SK-N-SH (cell line): ENCODE results near the gene ZNF296. TPM values are rescaled to one million over a fixed set of nuclear protein-coding genes. Genes with fewer than 3 reads are reported as not detected.
"Not testable (repeated sequence)": the region's sequence is repeated elsewhere in the genome, so short reads cannot be mapped to it uniquely, and the experiment has no call there.

Experiments
- CTCF ChIA-PET: fragments of 300-600, 350-600 bp; formaldehyde crosslinking; extraction: SDS; loops from one replicate; lab custom pipeline; 2021; lab: Yijun Ruan, JAX
- POLR2A ChIA-PET: fragments of 350-600 bp; sonication (Branson Sonifier 250); formaldehyde crosslinking; extraction: SDS; loops from one replicate; lab custom pipeline; 2020; ENCODE audit warnings: antibody characterized with exemption, inconsistent platforms; lab: Yijun Ruan, JAX
- DNase-seq: peaks from one replicate; pipeline ENCODE4 v3.0.0; 2012
- H2AFZ ChIP-seq: fragments of 200-600 bp; sonication (generic); 2 replicates; pipeline ENCODE4 v1.8.1; 2016; ENCODE audit warnings: antibody characterized with exemption, mild to moderate bottlenecking, low read depth
- H3F3A ChIP-seq: fragments of 200-600 bp; sonication (generic); replicated peaks from 2 replicates; pipeline ENCODE3; 2016; ENCODE audit warnings: antibody characterized with exemption, mild to moderate bottlenecking; ENCODE audit not compliant: insufficient read depth
- H3K27ac ChIP-seq, 2 experiments: fragments of 200-500 bp in 1 of 2; fragments of 200-600 bp in 1 of 2; sonication (Bioruptor generic) in 1 of 2; sonication (generic), shearing (Covaris generic) in 1 of 2; 2 replicates each; pipeline versions ENCODE4 v1.5.1 to v1.6.1; 2014 to 2016; ENCODE audit warnings: low read depth in 2 of 2, inconsistent platforms in 1 of 2, low read length in 1 of 2, mild to moderate bottlenecking in 1 of 2, mixed read lengths in 1 of 2
- H3K27me3 ChIP-seq: fragments of 200-600 bp; sonication (generic), shearing (Covaris generic); 2 replicates; pipeline ENCODE4 v1.6.1; 2016; ENCODE audit warnings: mixed run types; ENCODE audit not compliant: insufficient read depth
- H3K36me3 ChIP-seq, 2 experiments: fragments of 200-500 bp in 1 of 2; fragments of 200-600 bp in 1 of 2; sonication (Bioruptor generic) in 1 of 2; sonication (generic) in 1 of 2; replicated peaks in 1 of 2; 2 replicates each; pipeline versions ENCODE3 to v1.5.1; 2014 to 2016; ENCODE audit warnings: low read length in 1 of 2, mild to moderate bottlenecking in 1 of 2; ENCODE audit not compliant: insufficient read depth in 2 of 2, control insufficient read depth in 1 of 2
- H3K4me1 ChIP-seq, 2 experiments: fragments of 200-500 bp in 1 of 2; fragments of 200-600 bp in 1 of 2; sonication (Bioruptor generic) in 1 of 2; sonication (generic), shearing (Covaris generic) in 1 of 2; 2 replicates each; pipeline versions ENCODE4 v1.5.1 to v1.6.1; 2014 to 2016; ENCODE audit warnings: low read depth in 1 of 2, low read length in 1 of 2, mixed run types in 1 of 2; ENCODE audit not compliant: insufficient read depth in 2 of 2, control insufficient read depth in 1 of 2
- H3K4me2 ChIP-seq: fragments of 200-600 bp; sonication (generic), shearing (Covaris generic); 2 replicates; pipeline ENCODE4 v1.6.1; 2017; ENCODE audit warnings: mixed run types
- H3K4me3 ChIP-seq, 2 experiments: fragments of 200-500 bp in 1 of 2; fragments of 200-600 bp in 1 of 2; sonication (Bioruptor generic) in 1 of 2; sonication (generic), shearing (Covaris generic) in 1 of 2; 2 replicates each; pipeline versions ENCODE4 v1.5.1 to v1.8.1; 2014 to 2016; ENCODE audit warnings: low read depth in 2 of 2, inconsistent platforms in 1 of 2, low read length in 1 of 2, mild to moderate bottlenecking in 1 of 2, mixed read lengths in 1 of 2, moderate library complexity in 1 of 2
- H3K79me2 ChIP-seq: fragments of 200-600 bp; sonication (generic); 2 replicates; pipeline ENCODE4 v1.8.1; 2017; ENCODE audit warnings: mild to moderate bottlenecking; ENCODE audit not compliant: insufficient read depth
- H3K9ac ChIP-seq: fragments of 200-600 bp; sonication (generic); 2 replicates; pipeline ENCODE4 v1.6.1; 2017; ENCODE audit warnings: mixed run types
- H3K9me2 ChIP-seq: fragments of 200-600 bp; sonication (generic); 2 replicates; pipeline ENCODE4 v1.6.1; 2017; ENCODE audit warnings: mixed run types
- H3K9me3 ChIP-seq: fragments of 200-600 bp; sonication (generic); 2 replicates; pipeline ENCODE4 v1.6.1; 2017; ENCODE audit warnings: mixed run types, mild to moderate bottlenecking, moderate library complexity
- H4K20me1 ChIP-seq: fragments of 200-600 bp; sonication (generic); 2 replicates; pipeline ENCODE4 v1.6.1; 2017; ENCODE audit warnings: mild to moderate bottlenecking, mixed run types; ENCODE audit not compliant: insufficient read depth
- CTCF ChIP-seq: fragments of 200-600 bp; sonication (generic); IDR thresholded peaks from 2 replicates; pipeline ENCODE4 v1.6.1; 2017; ENCODE audit warnings: antibody characterized with exemption, mild to moderate bottlenecking, moderate library complexity
- ELF1 ChIP-seq: IDR thresholded peaks from 2 replicates; pipeline ENCODE4 v1.4.0; 2012
- EP300 ChIP-seq, 2 experiments: IDR thresholded peaks; 2 replicates each; pipeline versions ENCODE4 v1.4.0 to v1.6.1; 2012; ENCODE audit warnings: borderline replicate concordance in 1 of 2, low read depth in 1 of 2, low read length in 1 of 2
- FOXJ3 ChIP-seq: sonication (generic); formaldehyde crosslinking; IDR thresholded peaks from 2 replicates; pipeline ENCODE4 v1.5.1; 2020; ENCODE audit warnings: mild to moderate bottlenecking, missing genetic modification reagents
- FOXM1 ChIP-seq: IDR thresholded peaks from 2 replicates; pipeline ENCODE4 v1.4.0; 2012; ENCODE audit warnings: low read depth, mild to moderate bottlenecking
- GATA2 ChIP-seq: sonication (generic); formaldehyde crosslinking; IDR thresholded peaks from 2 replicates; pipeline ENCODE4 v1.5.0; 2020; ENCODE audit warnings: mild to moderate bottlenecking, missing genetic modification reagents
- IRF3 ChIP-seq: fragments of 150-350 bp; IDR thresholded peaks from 2 replicates; pipeline ENCODE4 v1.6.1; 2016; ENCODE audit warnings: mild to moderate bottlenecking, low read depth, low read length
- JUND ChIP-seq: IDR thresholded peaks from 2 replicates; pipeline ENCODE4 v1.4.0; 2012
- MXI1 ChIP-seq: IDR thresholded peaks from 2 replicates; pipeline ENCODE4 v1.6.1; 2012; ENCODE audit warnings: mild to moderate bottlenecking, low read depth, low read length, improper control_type of control experiment
- NFIC ChIP-seq: IDR thresholded peaks from 2 replicates; pipeline ENCODE4 v1.4.0; 2012; ENCODE audit warnings: borderline replicate concordance
- POLR2AphosphoS5 ChIP-seq: IDR thresholded peaks from 2 replicates; pipeline ENCODE4 v1.6.1; 2012; ENCODE audit warnings: low read depth, low read length
- RAD21 ChIP-seq: IDR thresholded peaks from 2 replicates; pipeline ENCODE4 v1.6.1; 2012; ENCODE audit warnings: mild to moderate bottlenecking, low read length
- RFX5 ChIP-seq: IDR thresholded peaks from 2 replicates; pipeline ENCODE4 v1.6.1; 2012; ENCODE audit warnings: mild to moderate bottlenecking, improper control_type of control experiment, low read length
- SIN3A ChIP-seq: IDR thresholded peaks from 2 replicates; pipeline ENCODE4 v1.6.1; 2012; ENCODE audit warnings: low read depth, mild to moderate bottlenecking, low read length, moderate library complexity, borderline replicate concordance
- TEAD4 ChIP-seq: IDR thresholded peaks from 2 replicates; pipeline ENCODE4 v1.4.0; 2012; ENCODE audit warnings: mild to moderate bottlenecking, borderline replicate concordance; ENCODE audit not compliant: insufficient read depth
- USF1 ChIP-seq: IDR thresholded peaks from 2 replicates; pipeline ENCODE4 v1.4.0; 2012; ENCODE audit warnings: low read depth, borderline replicate concordance
- USF2 ChIP-seq: fragments of 150-350 bp; IDR thresholded peaks from 2 replicates; pipeline ENCODE4 v1.6.1; 2017; ENCODE audit warnings: antibody characterized with exemption, low read length, low read depth, borderline replicate concordance
- YY1 ChIP-seq: IDR thresholded peaks from 2 replicates; pipeline ENCODE4 v1.4.0; 2012; ENCODE audit warnings: low read depth, mild to moderate bottlenecking
- WGBS: methylation state at CpG from one replicate; pipeline ENCODE4 v1.1.6; 2017; ENCODE audit warnings: low lambda C conversion rate; 5-methylcytosine and 5-hydroxymethylcytosine counted together
- polyA plus RNA-seq, 3 experiments: library from polyadenylated mRNA; depleted of rRNA; stranded (reverse); fragments of >200 nt; gene quantifications; 2 replicates each; pipeline ENCODE4 v1.2.3, GENCODE V29; 2012

ZNF296 gene
- polyA plus RNA-seq, 1 of the 3 experiments (the other 2 are of a cell fraction), result 0.21 TPM

GRCh38 chr19:45110851-45111266 lies 34.6 kb upstream of the ZNF296 start:
- Histone ChIP-seq H3K9me2 (no peaks in the 10 kb centered on the region), H3K27ac (no peak overlapping the region), H4K20me1 (peaks cover 90% of the 10 kb centered on the region), H3K4me3 (no peak overlapping the region), H3K27me3 (no peaks in the 10 kb centered on the region), H3K36me3 (no peaks in the 10 kb centered on the region), H3K9ac (no peak overlapping the region), H3K79me2 (peaks cover 97% of the 10 kb centered on the region), H3F3A (no peaks in the 10 kb centered on the region), H2AFZ (no peak overlapping the region), H3K9me3 (no peaks in the 10 kb centered on the region), H3K4me2 (no peak overlapping the region), H3K4me1 (peaks cover 0 to under 1% of the 10 kb centered on the region in 2 experiments; a peak in 1 of 4 replicates)
- WGBS, result 80% methylated on average over 1 of the region's 5 CpGs
- TF ChIP-seq RAD21, result no peak
- TF ChIP-seq SIN3A, result no peak
- no peak for TF ChIP-seq JUND
- no peak for TF ChIP-seq IRF3
- no peak for TF ChIP-seq NFIC
- no peak for TF ChIP-seq TEAD4
- ChIA-PET POLR2A (no interaction called here), CTCF (no interaction called here)
- DNase-seq, result no peak

- no peaks in the 10 kb centered on the region for H3F3A ChIP-seq
- ChIA-PET CTCF (no interaction called here), POLR2A (no interaction called here)
- no peak overlapping the region for H3K27ac ChIP-seq
- DNase-seq, result no peak
- 91% methylated on average over 12 of the region's 12 CpGs for WGBS
- peaks cover 88% of the 10 kb centered on the region for H4K20me1 ChIP-seq
- H3K4me1 ChIP-seq, result peaks cover 0 to 5% of the 10 kb centered on the region in 2 experiments; a peak in 1 of 4 replicates
- no peaks in the 10 kb centered on the region for H3K27me3 ChIP-seq
- H2AFZ ChIP-seq, result no peak overlapping the region
- H3K79me2 ChIP-seq, result peaks cover 95% of the 10 kb centered on the region
- H3K9me3 ChIP-seq, result no peaks in the 10 kb centered on the region
- TF ChIP-seq ELF1 (no peak), EP300 (IDR thresholded peaks at IDR 0.05; ENCODE audit: borderline replicate concordance in 1 of 2, low read depth in 1 of 2, low read length in 1 of 2) (no peak), USF2 (no peak), FOXJ3 (CRISPR knock-in tag) (no peak), MXI1 (no peak), RFX5 (no peak), FOXM1 (no peak), USF1 (no peak), CTCF (no peak), GATA2 (CRISPR knock-in tag) (no peak), YY1 (no peak), JUND (no peak), POLR2AphosphoS5 (no peak)
- H3K9me2 ChIP-seq, result no peaks in the 10 kb centered on the region
- no peaks in the 10 kb centered on the region for H3K36me3 ChIP-seq
- no peak overlapping the region for H3K4me3 ChIP-seq
- H3K4me2 ChIP-seq, result no peak overlapping the region
- H3K9ac ChIP-seq, result no peak overlapping the region
These were observed 31.4 kb upstream of the ZNF296 start for GRCh38 chr19:45107621-45108150.

- H2AFZ ChIP-seq, H3K4me1 ChIP-seq, H3K9me2 ChIP-seq, H3K4me3 ChIP-seq, H3K27ac ChIP-seq, H3F3A ChIP-seq, H3K36me3 ChIP-seq, H3K27me3 ChIP-seq, DNase-seq, H3K9ac ChIP-seq, H3K4me2 ChIP-seq, POLR2A ChIA-PET, H3K9me3 ChIP-seq: not testable (repeated sequence)
- 93% methylated on average over 11 of the region's 11 CpGs for WGBS
- CTCF ChIA-PET, result interaction anchor here (1.0 kb wide), 1 partner anchor 53 kb away, joined by 3 read pairs; no protein-coding TSS in a partner anchor
- H4K20me1 ChIP-seq, result peaks cover 88% of the 10 kb centered on the region
- H3K79me2 ChIP-seq, result peaks cover 95% of the 10 kb centered on the region
These were observed 30.1 kb upstream of the ZNF296 start for GRCh38 chr19:45106363-45106762.
